Panc1 (cell line): ENCODE measurements around the gene JUND. TPM values are rescaled to one million over a fixed set of nuclear protein-coding genes. Genes with fewer than 3 reads are reported as not detected.

Experiments
- ATAC-seq: fragments of 200-7000 bp; cut with Tn5 transposase; 2 replicates; pipeline ENCODE4 v1.9.1; 2020; ENCODE audit warnings: mild to moderate bottlenecking, moderate library complexity
- BruUV-seq: library from RNA; stranded (reverse); fragments of 400-500 nt; replicated peaks from 2 replicates; lab custom pipeline; 2021; lab: Mats Ljungman, UMichigan
- CTCF ChIA-PET: fragments of 300-600 bp; sonication (Branson Sonifier 250); formaldehyde crosslinking; loops from one replicate; lab custom pipeline; 2022; ENCODE audit warnings: antibody characterized with exemption; lab: Charles Lee
- POLR2A ChIA-PET: fragments of 300-600 bp; sonication (Branson Sonifier 250); formaldehyde crosslinking; loops from one replicate; lab custom pipeline; 2022; ENCODE audit warnings: antibody characterized with exemption; lab: Charles Lee
- DNase-seq: peaks from one replicate; pipeline ENCODE4 v3.0.0-alpha.2; 2010; ENCODE audit warnings: low read depth, low spot score
- H3K27ac ChIP-seq: 2 replicates; pipeline ENCODE4 v1.5.1; 2011; ENCODE audit warnings: mild to moderate bottlenecking, low read length, inconsistent platforms
- H3K27me3 ChIP-seq: fragments of 200-500 bp; sonication (Bioruptor generic); 2 replicates; pipeline ENCODE4 v1.6.0; 2014; ENCODE audit warnings: low read length, inconsistent platforms; ENCODE audit not compliant: control insufficient read depth, insufficient read depth
- H3K36me3 ChIP-seq: fragments of 200-500 bp; sonication (Bioruptor generic); 2 replicates; pipeline ENCODE4 v1.5.1; 2014; ENCODE audit warnings: inconsistent platforms, mild to moderate bottlenecking, low read length, moderate library complexity; ENCODE audit not compliant: control insufficient read depth, insufficient read depth
- H3K4me1 ChIP-seq: 2 replicates; pipeline ENCODE4 v1.5.1; 2011; ENCODE audit warnings: inconsistent platforms, mild to moderate bottlenecking, low read length, moderate library complexity; ENCODE audit not compliant: control insufficient read depth, insufficient read depth
- H3K4me3 ChIP-seq, 2 experiments: 2 replicates each; pipeline ENCODE4 v1.5.1; 2011 to 2012; ENCODE audit warnings: low read depth in 2 of 2, low read length in 2 of 2, mild to moderate bottlenecking in 2 of 2, inconsistent platforms in 1 of 2, moderate library complexity in 1 of 2
- H3K9me3 ChIP-seq: fragments of 200-500 bp; sonication (Bioruptor generic); 2 replicates; pipeline ENCODE4 v1.5.1; 2014; ENCODE audit warnings: low read depth, mild to moderate bottlenecking, inconsistent platforms, low read length, moderate library complexity; ENCODE audit not compliant: control insufficient read depth, insufficient read depth
- POLR2AphosphoS5 ChIP-seq: IDR thresholded peaks from 2 replicates; pipeline ENCODE4 v1.6.1; 2012; ENCODE audit warnings: mild to moderate bottlenecking, low read depth, low read length, moderate library complexity
- SIN3A ChIP-seq: IDR thresholded peaks from 2 replicates; pipeline ENCODE4 v1.6.1; 2012; ENCODE audit warnings: low read depth, mild to moderate bottlenecking, low read length, moderate library complexity, borderline replicate concordance; ENCODE audit not compliant: insufficient read depth
- TCF7L2 ChIP-seq: IDR thresholded peaks from 2 replicates; pipeline ENCODE4 v1.6.1; 2011; ENCODE audit warnings: mild to moderate bottlenecking, low read depth, low read length, inconsistent platforms
- in situ Hi-C: cut with HindIII; loops from 2 replicates; pipeline ENCODE4 v1.10.0; 2016; ENCODE audit warnings: low sequenced_read_pairs, low pct_unique_long_range_greater_than_20kb
- intact Hi-C: fragments of 100-400 bp; cut with micrococcal nuclease; formaldehyde crosslinking; loops from one replicate; pipeline ENCODE4 v1.10.0; 2022; ENCODE audit not compliant: unreplicated experiment
- total RNA-seq: library from RNA; stranded (reverse); gene quantifications from one replicate; pipeline ENCODE4 v1.2.1, GENCODE V29; 2021; ENCODE audit not compliant: unreplicated experiment
- TF ChIP-seq, protein P1 (sequence below): fragments of 450-650 bp; IDR thresholded peaks from 2 replicates; pipeline ENCODE4 v1.5.1; 2017; ENCODE audit warnings: mild to moderate bottlenecking
- TF ChIP-seq, protein P2 (sequence below), 2 experiments: IDR thresholded peaks; 2 replicates each; pipeline ENCODE4 v1.6.1; 2011 to 2012; ENCODE audit warnings: low read depth in 2 of 2, control low read depth in 1 of 2, low read length in 1 of 2, mild to moderate bottlenecking in 1 of 2, moderate library complexity in 1 of 2; ENCODE audit not compliant: insufficient read depth in 1 of 2

The JUND gene
- total RNA-seq, 1 experiment from 2014 or later: 130 TPM

DNA sequence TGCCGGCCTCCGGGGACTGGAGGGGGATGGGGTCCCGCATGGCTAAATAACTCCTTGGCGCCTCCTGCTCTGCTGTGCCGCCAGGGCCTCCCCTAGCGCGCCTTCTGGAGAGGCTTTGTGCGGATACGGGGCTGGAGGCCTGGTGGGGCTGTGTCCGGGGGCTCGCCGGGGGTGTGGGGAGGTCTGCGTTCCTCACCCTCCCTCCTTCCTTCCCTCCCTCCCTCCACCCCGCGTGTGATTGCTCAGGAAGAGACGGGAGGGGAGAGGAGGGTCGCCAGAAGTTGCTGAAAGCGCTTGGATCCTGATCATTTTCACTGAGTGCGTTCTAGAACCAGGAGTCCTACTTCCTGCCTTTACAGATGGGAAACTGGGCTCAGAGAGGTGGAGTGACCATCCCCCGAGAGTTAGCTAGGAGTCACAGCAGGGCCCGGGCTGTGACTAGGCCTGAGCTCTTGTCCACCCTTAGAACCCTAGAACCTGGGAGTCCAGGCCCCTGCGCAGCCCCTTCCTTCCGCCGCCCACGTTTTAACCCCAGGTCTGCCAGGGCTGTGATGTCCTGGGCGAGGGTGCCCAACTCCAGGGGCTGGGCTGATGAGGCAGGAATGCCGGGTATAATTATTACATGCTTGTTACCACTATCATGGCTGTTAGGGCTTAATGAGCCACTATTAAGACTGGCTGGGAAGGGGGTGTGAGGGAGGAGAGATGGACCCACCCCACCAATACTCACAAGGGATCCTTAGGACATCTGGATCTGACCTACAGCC is 782 bp upstream of the JUND start:
- TF ChIP-seq, protein P1, sequence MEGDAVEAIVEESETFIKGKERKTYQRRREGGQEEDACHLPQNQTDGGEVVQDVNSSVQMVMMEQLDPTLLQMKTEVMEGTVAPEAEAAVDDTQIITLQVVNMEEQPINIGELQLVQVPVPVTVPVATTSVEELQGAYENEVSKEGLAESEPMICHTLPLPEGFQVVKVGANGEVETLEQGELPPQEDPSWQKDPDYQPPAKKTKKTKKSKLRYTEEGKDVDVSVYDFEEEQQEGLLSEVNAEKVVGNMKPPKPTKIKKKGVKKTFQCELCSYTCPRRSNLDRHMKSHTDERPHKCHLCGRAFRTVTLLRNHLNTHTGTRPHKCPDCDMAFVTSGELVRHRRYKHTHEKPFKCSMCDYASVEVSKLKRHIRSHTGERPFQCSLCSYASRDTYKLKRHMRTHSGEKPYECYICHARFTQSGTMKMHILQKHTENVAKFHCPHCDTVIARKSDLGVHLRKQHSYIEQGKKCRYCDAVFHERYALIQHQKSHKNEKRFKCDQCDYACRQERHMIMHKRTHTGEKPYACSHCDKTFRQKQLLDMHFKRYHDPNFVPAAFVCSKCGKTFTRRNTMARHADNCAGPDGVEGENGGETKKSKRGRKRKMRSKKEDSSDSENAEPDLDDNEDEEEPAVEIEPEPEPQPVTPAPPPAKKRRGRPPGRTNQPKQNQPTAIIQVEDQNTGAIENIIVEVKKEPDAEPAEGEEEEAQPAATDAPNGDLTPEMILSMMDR: no peak
- TF ChIP-seq, protein P2, sequence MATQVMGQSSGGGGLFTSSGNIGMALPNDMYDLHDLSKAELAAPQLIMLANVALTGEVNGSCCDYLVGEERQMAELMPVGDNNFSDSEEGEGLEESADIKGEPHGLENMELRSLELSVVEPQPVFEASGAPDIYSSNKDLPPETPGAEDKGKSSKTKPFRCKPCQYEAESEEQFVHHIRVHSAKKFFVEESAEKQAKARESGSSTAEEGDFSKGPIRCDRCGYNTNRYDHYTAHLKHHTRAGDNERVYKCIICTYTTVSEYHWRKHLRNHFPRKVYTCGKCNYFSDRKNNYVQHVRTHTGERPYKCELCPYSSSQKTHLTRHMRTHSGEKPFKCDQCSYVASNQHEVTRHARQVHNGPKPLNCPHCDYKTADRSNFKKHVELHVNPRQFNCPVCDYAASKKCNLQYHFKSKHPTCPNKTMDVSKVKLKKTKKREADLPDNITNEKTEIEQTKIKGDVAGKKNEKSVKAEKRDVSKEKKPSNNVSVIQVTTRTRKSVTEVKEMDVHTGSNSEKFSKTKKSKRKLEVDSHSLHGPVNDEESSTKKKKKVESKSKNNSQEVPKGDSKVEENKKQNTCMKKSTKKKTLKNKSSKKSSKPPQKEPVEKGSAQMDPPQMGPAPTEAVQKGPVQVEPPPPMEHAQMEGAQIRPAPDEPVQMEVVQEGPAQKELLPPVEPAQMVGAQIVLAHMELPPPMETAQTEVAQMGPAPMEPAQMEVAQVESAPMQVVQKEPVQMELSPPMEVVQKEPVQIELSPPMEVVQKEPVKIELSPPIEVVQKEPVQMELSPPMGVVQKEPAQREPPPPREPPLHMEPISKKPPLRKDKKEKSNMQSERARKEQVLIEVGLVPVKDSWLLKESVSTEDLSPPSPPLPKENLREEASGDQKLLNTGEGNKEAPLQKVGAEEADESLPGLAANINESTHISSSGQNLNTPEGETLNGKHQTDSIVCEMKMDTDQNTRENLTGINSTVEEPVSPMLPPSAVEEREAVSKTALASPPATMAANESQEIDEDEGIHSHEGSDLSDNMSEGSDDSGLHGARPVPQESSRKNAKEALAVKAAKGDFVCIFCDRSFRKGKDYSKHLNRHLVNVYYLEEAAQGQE (IDR thresholded peaks at IDR 0.05; ENCODE audit: insufficient read depth in 1 of 2, low read depth in 2 of 2, low read length in 1 of 2): no peak
- TF ChIP-seq SIN3A: no peak
- no peak for TF ChIP-seq POLR2AphosphoS5
- no peak for TF ChIP-seq TCF7L2
- DNase-seq (no peak), ATAC-seq (peak; percentile 59)
- intact Hi-C loops (no loop called here), in situ Hi-C loops (no loop called here)
- Histone ChIP-seq H3K27me3 (no peaks in the 10 kb centered on the region), H3K36me3 (no peaks in the 10 kb centered on the region; the same call in 1 of the 2 replicates), H3K27ac (peak overlapping the region; percentile 93), H3K4me1 (peaks cover 18% of the 10 kb centered on the region), H3K4me3 (peak overlapping the region; percentile 41 to 63), H3K9me3 (no peaks in the 10 kb centered on the region)
- TSS peak; percentile 96 for BruUV-seq
- POLR2A ChIA-PET: interaction anchor here (0.5 to 3.5 kb wide), 8 partner anchors 10 to 172 kb away, joined by 3 to 22 read pairs (median 4); partner anchors contain the start of gene LSM4
- CTCF ChIA-PET: interaction anchor here (0.7 to 0.8 kb wide), 2 partner anchors 19 to 40 kb away, joined by 3 to 5 read pairs; partner anchors contain the start of gene LSM4

DNA sequence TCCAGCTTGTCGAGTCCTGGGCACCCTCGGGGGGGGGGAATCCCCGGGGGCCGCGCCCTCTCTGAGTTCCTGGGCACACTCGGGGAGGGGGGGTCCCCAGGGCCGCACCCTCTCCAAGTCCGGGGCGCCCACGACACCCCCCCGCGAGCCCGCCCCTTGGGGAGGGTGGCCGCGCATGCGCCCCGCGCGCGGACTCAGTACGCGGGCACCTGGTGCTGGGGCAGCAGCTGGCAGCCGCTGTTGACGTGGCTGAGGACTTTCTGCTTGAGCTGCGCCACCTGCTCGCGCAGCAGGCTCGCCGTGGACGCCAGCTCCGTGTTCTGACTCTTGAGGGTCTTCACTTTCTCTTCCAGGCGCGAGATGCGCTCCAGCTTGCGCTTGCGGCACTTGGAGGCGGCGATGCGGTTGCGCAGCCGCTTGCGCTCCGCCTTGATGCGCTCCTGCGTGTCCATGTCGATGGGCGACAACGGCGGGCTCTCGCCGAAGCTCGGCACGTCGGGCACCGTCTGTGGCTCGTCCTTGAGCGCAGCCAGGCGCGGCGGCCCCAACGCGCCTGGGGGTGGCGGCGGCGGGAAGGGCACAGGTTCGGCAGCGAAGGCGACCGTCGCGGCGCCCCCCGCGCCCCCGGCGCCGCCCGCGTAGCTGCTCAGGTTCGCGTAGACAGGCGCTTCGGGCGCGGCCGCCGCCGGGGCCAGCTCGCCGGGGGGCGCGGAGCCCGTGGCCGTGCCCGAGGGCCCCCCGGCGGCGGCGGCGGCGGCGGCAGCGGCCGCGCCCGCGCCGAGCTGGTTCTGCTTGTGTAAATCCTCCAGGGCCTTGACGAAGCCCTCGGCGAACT is 958 bp downstream of the JUND start:
- ChIA-PET CTCF (interaction anchor here (0.6 to 1.6 kb wide), 6 partner anchors 24 to 107 kb away, joined by 3 to 9 read pairs (median 5); partner anchors contain the start of gene LSM4), POLR2A (interaction anchor here (0.6 to 3.5 kb wide), 8 partner anchors 12 to 564 kb away, joined by 3 to 22 read pairs (median 3); partner anchors contain the start of gene LSM4)
- peak overlapping the region; percentile 88 for H3K27ac ChIP-seq
- no peaks in the 10 kb centered on the region for H3K9me3 ChIP-seq
- intact Hi-C loops: no loop called here
- DNase-seq (no peak), ATAC-seq (peak; percentile 27)
- in situ Hi-C loops: no loop called here
- H3K4me3 ChIP-seq: peak overlapping the region; percentile 74 to 91
- peaks cover 28% of the 10 kb centered on the region for H3K4me1 ChIP-seq
- H3K27me3 ChIP-seq: no peaks in the 10 kb centered on the region
- peak; percentile 70; the same call in 1 of the 2 replicates for TF ChIP-seq POLR2AphosphoS5
- TF ChIP-seq, protein P2 (IDR thresholded peaks at IDR 0.05; ENCODE audit: insufficient read depth in 1 of 2, low read depth in 2 of 2, low read length in 1 of 2): no peak
- BruUV-seq: no TSS peak
- H3K36me3 ChIP-seq: no peaks in the 10 kb centered on the region; the same call in 1 of the 2 replicates
